HG03045 (cell line): ENCODE data around the gene GSTO1.

Experiments used
- ATAC-seq: cut with Tn5 transposase; IDR thresholded peaks from one replicate; pipeline ENCODE4 v1.9.1; 2021; ENCODE audit warnings: mild to moderate bottlenecking, moderate library complexity; ENCODE audit not compliant: unreplicated experiment

The GSTO1 gene

GRCh38 chr10:104274762-104275721 lies 20.4 kb downstream of the GSTO1 start:
- ATAC-seq: no peak

- no peak for ATAC-seq
Observed at GRCh38 chr10:104276192-104276591, 21.5 kb downstream of the GSTO1 start.

GRCh38 chr10:104277785-104278184 lies 23.1 kb downstream of the GSTO1 start:
- no peak for ATAC-seq

- no peak for ATAC-seq
Observed at GRCh38 chr10:104279550-104280259, 25.0 kb downstream of the GSTO1 start.

- no peak for ATAC-seq
Observed at GRCh38 chr10:104281694-104282093, 27.0 kb downstream of the GSTO1 start.

- ATAC-seq: no peak
Observed at GRCh38 chr10:104284846-104285245, 30.2 kb downstream of the GSTO1 start.

GRCh38 chr10:104286939-104287338 lies 32.2 kb downstream of the GSTO1 start:
- no peak for ATAC-seq

GRCh38 chr10:104288355-104288754 lies 33.7 kb downstream of the GSTO1 start:
- ATAC-seq: no peak

GRCh38 chr10:104291439-104291951 lies 36.8 kb downstream of the GSTO1 start:
- peak; percentile 98 for ATAC-seq

GRCh38 chr10:104293011-104293410 lies 38.3 kb downstream of the GSTO1 start:
- no peak for ATAC-seq

GRCh38 chr10:104293781-104294321 lies 39.2 kb downstream of the GSTO1 start:
- ATAC-seq: no peak

GRCh38 chr10:104296687-104297436 lies 42.2 kb downstream of the GSTO1 start:
- no peak for ATAC-seq

GRCh38 chr10:104297697-104298660 lies 43.3 kb downstream of the GSTO1 start:
- ATAC-seq: no peak

- no peak for ATAC-seq
Observed at GRCh38 chr10:104299031-104299904, 44.6 kb downstream of the GSTO1 start.

- ATAC-seq: no peak
Observed at GRCh38 chr10:104300002-104300735, 45.5 kb downstream of the GSTO1 start.

- ATAC-seq: no peak
Observed at GRCh38 chr10:104300736-104301292, 46.1 kb downstream of the GSTO1 start.

- no peak for ATAC-seq
Observed at GRCh38 chr10:104301907-104302690, 47.4 kb downstream of the GSTO1 start.
